H9 (cell line): Measurements from ENCODE around the gene MBOAT2. TPM values are rescaled to one million over a fixed set of nuclear protein-coding genes. Genes with fewer than 3 reads are reported as not detected.

Source experiments
- DNase-seq: peaks from one replicate; pipeline ENCODE4 v3.0.0-alpha.2; 2017
- H2AFZ ChIP-seq: one replicate; pipeline ENCODE4 v1.6.1; 2013; ENCODE audit warnings: mild to moderate bottlenecking, low read length, control low read depth, moderate library complexity
- H2AK5ac ChIP-seq: 2 replicates; pipeline ENCODE4 v1.6.1; 2013; ENCODE audit warnings: low read length, control low read depth, mixed read lengths; ENCODE audit not compliant: insufficient read length
- H2BK120ac ChIP-seq: one replicate; pipeline ENCODE4 v1.6.1; 2013; ENCODE audit warnings: low read depth, mild to moderate bottlenecking, low read length, control low read depth, inconsistent platforms; ENCODE audit not compliant: poor library complexity, severe bottlenecking
- H2BK12ac ChIP-seq: 2 replicates; pipeline ENCODE4 v1.6.1; 2013; ENCODE audit warnings: low read length, control low read depth, mixed read lengths, low read depth; ENCODE audit not compliant: insufficient read length
- H2BK15ac ChIP-seq: 2 replicates; pipeline ENCODE4 v1.6.1; 2013; ENCODE audit warnings: low read depth, low read length, control low read depth
- H2BK20ac ChIP-seq: one replicate; pipeline ENCODE4 v1.6.1; 2013; ENCODE audit warnings: low read depth, mild to moderate bottlenecking, low read length, control low read depth, inconsistent platforms; ENCODE audit not compliant: poor library complexity, severe bottlenecking
- H2BK5ac ChIP-seq: 2 replicates; pipeline ENCODE4 v1.6.1; 2013; ENCODE audit warnings: low read length, control low read depth, mixed read lengths; ENCODE audit not compliant: insufficient read length
- H3K14ac ChIP-seq: 2 replicates; pipeline ENCODE4 v1.6.1; 2013; ENCODE audit warnings: low read length, control low read depth; ENCODE audit not compliant: insufficient read depth
- H3K18ac ChIP-seq: 2 replicates; pipeline ENCODE4 v1.6.1; 2013; ENCODE audit warnings: low read depth, mild to moderate bottlenecking, mixed read lengths, low read length, control low read depth; ENCODE audit not compliant: insufficient read length
- H3K23ac ChIP-seq: 2 replicates; pipeline ENCODE4 v1.6.1; 2013; ENCODE audit warnings: low read length, control low read depth, mixed read lengths, low read depth; ENCODE audit not compliant: insufficient read length
- H3K23me2 ChIP-seq: 2 replicates; pipeline ENCODE4 v1.6.1; 2013; ENCODE audit warnings: low read depth, mild to moderate bottlenecking, mixed read lengths, low read length, control low read depth; ENCODE audit not compliant: insufficient read length, poor library complexity, severe bottlenecking
- H3K27ac ChIP-seq: 2 replicates; pipeline ENCODE4 v1.5.1; 2013; ENCODE audit warnings: low read length, control low read depth, mixed read lengths, low read depth; ENCODE audit not compliant: insufficient read length
- H3K27me3 ChIP-seq: 2 replicates; pipeline ENCODE4 v1.6.1; 2013; ENCODE audit warnings: low read length, control low read depth, inconsistent platforms; ENCODE audit not compliant: insufficient read depth
- H3K4ac ChIP-seq: 2 replicates; pipeline ENCODE4 v1.6.1; 2013; ENCODE audit warnings: low read depth, mild to moderate bottlenecking, control low read depth, inconsistent platforms, low read length, moderate library complexity
- H3K4me1 ChIP-seq: 2 replicates; pipeline ENCODE4 v1.6.1; 2013; ENCODE audit warnings: low read length, control low read depth, inconsistent platforms; ENCODE audit not compliant: insufficient read depth
- H3K4me2 ChIP-seq: 2 replicates; pipeline ENCODE4 v1.6.1; 2013; ENCODE audit warnings: low read length, control low read depth, mixed read lengths; ENCODE audit not compliant: insufficient read length, insufficient read depth
- H3K56ac ChIP-seq: 2 replicates; pipeline ENCODE4 v1.6.1; 2013; ENCODE audit warnings: low read depth, mild to moderate bottlenecking, mixed read lengths, low read length, control low read depth; ENCODE audit not compliant: insufficient read length
- H3K79me1 ChIP-seq: 2 replicates; pipeline ENCODE4 v1.6.1; 2013; ENCODE audit warnings: low read depth, mild to moderate bottlenecking, moderate library complexity, low read length, control low read depth, inconsistent platforms; ENCODE audit not compliant: insufficient read depth, poor library complexity, severe bottlenecking
- H3K79me2 ChIP-seq: 2 replicates; pipeline ENCODE4 v1.6.1; 2013; ENCODE audit warnings: low read length, control low read depth, inconsistent platforms; ENCODE audit not compliant: insufficient read depth
- H3K9ac ChIP-seq: 2 replicates; pipeline ENCODE4 v1.6.1; 2013; ENCODE audit warnings: low read length, control low read depth, mixed read lengths; ENCODE audit not compliant: insufficient read length; ENCODE audit errors: extremely low read depth
- H3K9me3 ChIP-seq: one replicate; pipeline ENCODE4 v1.6.1; 2013; ENCODE audit warnings: low read depth, low read length, inconsistent platforms; ENCODE audit not compliant: control insufficient read depth
- H3T11ph ChIP-seq: one replicate; pipeline ENCODE4 v1.6.1; 2013; ENCODE audit warnings: mild to moderate bottlenecking, low read length, control low read depth, inconsistent platforms
- H4K20me1 ChIP-seq: one replicate; pipeline ENCODE4 v1.6.1; 2013; ENCODE audit not compliant: control insufficient read depth, insufficient read length, insufficient read depth
- H4K5ac ChIP-seq: 2 replicates; pipeline ENCODE4 v1.6.1; 2013; ENCODE audit warnings: low read depth, mild to moderate bottlenecking, mixed read lengths, low read length, control low read depth; ENCODE audit not compliant: insufficient read length
- H4K8ac ChIP-seq: replicated peaks from 2 replicates; pipeline ENCODE4 v1.6.1; 2013; ENCODE audit warnings: low read length, control low read depth, mixed read lengths, low read depth; ENCODE audit not compliant: insufficient read length
- H4K91ac ChIP-seq: 2 replicates; pipeline ENCODE4 v1.6.1; 2013; ENCODE audit warnings: low read depth, mild to moderate bottlenecking, moderate library complexity, mixed read lengths, low read length, control low read depth; ENCODE audit not compliant: insufficient read length
- H3K27ac Mint-ChIP-seq, 3 experiments: 2 replicates in 2 of 3; 3 replicates in 1 of 3; pipeline ENCODE4 v1.8.0; 2020 to 2021; ENCODE audit warnings: mixed read lengths in 3 of 3, mild to moderate bottlenecking in 1 of 3, moderate library complexity in 1 of 3
- H3K27me3 Mint-ChIP-seq: 2 replicates; pipeline ENCODE4 v1.8.0; 2021; ENCODE audit warnings: low read depth, mild to moderate bottlenecking, moderate library complexity, mixed read lengths
- H3K36me3 Mint-ChIP-seq, 3 experiments: 2 replicates in 2 of 3; 3 replicates in 1 of 3; pipeline ENCODE4 v1.8.0; 2020 to 2021; ENCODE audit warnings: low read depth in 3 of 3, mixed read lengths in 3 of 3; ENCODE audit not compliant: insufficient read depth in 1 of 3
- H3K4me1 Mint-ChIP-seq, 2 experiments: 2 replicates each; pipeline ENCODE4 v1.8.0; 2020; ENCODE audit warnings: mixed read lengths in 2 of 2
- H3K4me3 Mint-ChIP-seq, 2 experiments: 2 replicates in 1 of 2; 3 replicates in 1 of 2; pipeline ENCODE4 v1.8.0; 2020 to 2021; ENCODE audit warnings: mild to moderate bottlenecking in 2 of 2, mixed read lengths in 2 of 2, moderate library complexity in 1 of 2
- H3K9me3 Mint-ChIP-seq, 2 experiments: 2 replicates in 1 of 2; 3 replicates in 1 of 2; pipeline ENCODE4 v1.8.0; 2020; ENCODE audit warnings: mild to moderate bottlenecking in 2 of 2, mixed read lengths in 2 of 2, moderate library complexity in 1 of 2
- CTCF ChIP-seq: fragments of 200-600 bp; sonication (generic); conservative IDR thresholded peaks from 3 replicates; pipeline ENCODE4 v1.8.0; 2021; ENCODE audit warnings: antibody characterized with exemption, mild to moderate bottlenecking
- WGBS: extraction: QIAGEN DNeasy Blood & Tissue Kit; methylation state at CpG from one replicate; pipeline ENCODE4 v1.1.7; 2013; ENCODE audit warnings: missing lambda C conversion rate, low lambda C conversion rate, mixed read lengths; ENCODE audit not compliant: insufficient read length; ENCODE audit errors: extremely low coverage; 5-methylcytosine and 5-hydroxymethylcytosine counted together
- total RNA-seq: library from RNA; stranded (reverse); gene quantifications from 2 replicates; pipeline ENCODE4 v1.2.1, GENCODE V29; 2021

MBOAT2 gene
- total RNA-seq, 1 experiment from 2014 or later = 20.2 TPM

GRCh38 chr2:8870441-8870840, 133.0 kb downstream of the MBOAT2 start:
- no peak overlapping the region for H3K4ac ChIP-seq
- H3K14ac ChIP-seq = no peak overlapping the region
- no peaks in the 10 kb centered on the region for H3K9me3 ChIP-seq
- no peak overlapping the region for H3K27ac ChIP-seq
- H2BK5ac ChIP-seq = no peak overlapping the region
- no peak overlapping the region for H2AK5ac ChIP-seq
- H2BK12ac ChIP-seq = no peak overlapping the region
- H4K8ac ChIP-seq = no peak overlapping the region
- WGBS = no CpG with 5 or more reads among the region's 2 CpGs
- H4K5ac ChIP-seq = no peak overlapping the region
- H3K23me2 ChIP-seq = no peaks in the 10 kb centered on the region
- no peak overlapping the region for H2BK15ac ChIP-seq
- H3K79me2 ChIP-seq = no peaks in the 10 kb centered on the region
- Mint-ChIP-seq H3K4me3 (no peak overlapping the region), H3K4me1 (0 out of 4 replicates have a peak, but pooled peaks cover 3% of the 10 kb centered on the region in 2 experiments), H3K27me3 (no peaks in the 10 kb centered on the region), H3K36me3 (peaks cover 0 to 2% (median 0%) of the 10 kb centered on the region in 3 experiments; a peak in 1 of 7 replicates), H3K27ac (no peak overlapping the region; a peak in 1 of 7 replicates), H3K9me3 (no peaks in the 10 kb centered on the region)
- no peaks in the 10 kb centered on the region for H3K79me1 ChIP-seq
- no peak for DNase-seq
- H3K4me2 ChIP-seq = no peak overlapping the region
- no peak overlapping the region for H3K56ac ChIP-seq
- H3K23ac ChIP-seq = no peak overlapping the region
- H3K4me1 ChIP-seq = no peaks in the 10 kb centered on the region
- no peak overlapping the region for H4K91ac ChIP-seq
- no peak overlapping the region for H3T11ph ChIP-seq
- no peak overlapping the region for H2AFZ ChIP-seq
- no peaks in the 10 kb centered on the region for H3K27me3 ChIP-seq
- no peak overlapping the region for H2BK120ac ChIP-seq
- no peaks in the 10 kb centered on the region for H4K20me1 ChIP-seq
- no peak for TF ChIP-seq CTCF
- H3K9ac ChIP-seq = no peak overlapping the region
- H3K18ac ChIP-seq = no peak overlapping the region
- no peak overlapping the region for H2BK20ac ChIP-seq
